ENCODE measurements around the gene SYTL3.
A peak's percentile ranks its signal among the peaks of the same experiment; 100 is the strongest.

DNA sequence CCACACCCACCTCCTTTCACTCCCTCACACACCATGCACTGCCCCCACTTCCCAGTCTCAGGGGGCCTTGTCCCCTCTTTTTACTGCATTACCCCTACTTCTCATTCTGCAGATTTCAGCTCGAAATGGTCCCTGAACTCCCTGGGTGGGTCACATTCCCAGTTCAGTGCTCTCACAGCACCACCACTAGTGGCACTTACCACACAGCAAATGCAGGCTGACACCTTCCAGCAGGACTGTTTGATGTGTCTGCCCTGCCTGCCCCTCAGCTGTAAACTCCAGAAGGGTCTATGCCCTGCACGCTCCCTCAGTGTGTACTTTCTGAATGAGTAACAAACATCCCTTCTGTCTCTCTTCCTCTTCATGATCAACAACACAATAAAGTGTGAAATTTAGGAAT, 9.3 kb upstream of the SYTL3 start:
- peak; percentile 40; the same call in 1 of the 2 replicates for TF ChIP-seq POLR2A (IDR thresholded peaks at IDR 0.05; ENCODE audit: low read depth, low read length)
- TF ChIP-seq POLR2AphosphoS5 (IDR thresholded peaks at IDR 0.05; ENCODE audit: low read depth, low read length): 0 out of 2 replicates have a peak, but pooled peaks have one; percentile 25

Measured in GM12892 (cell line).